ENCODE results near the gene STOML3. TPM values are rescaled to one million over a fixed set of nuclear protein-coding genes. Genes with fewer than 3 reads are reported as not detected.

STOML3 gene
- total and polyA plus RNA-seq, 2 of the 4 experiments (the other 2 are of a cell fraction) = not detected

- H3K27me3 ChIP-seq (ENCODE audit: control insufficient read depth, insufficient read depth, low read length) = no peaks in the 10 kb centered on the region
- H2AFZ ChIP-seq (replicated peaks; ENCODE audit: low read length, poor library complexity) = no peak overlapping the region
- no peak overlapping the region for H3K9ac ChIP-seq (ENCODE audit: low read depth, low read length)
- peaks cover 2% of the 10 kb centered on the region; the same call in 1 of the 2 replicates for H3K9me3 ChIP-seq (ENCODE audit: control insufficient read depth, insufficient read depth, low read length)
- no peak overlapping the region for H3K23ac ChIP-seq (ENCODE audit: low read depth, low read length)
- H2BK15ac ChIP-seq (ENCODE audit: low read depth, low read length) = no peak overlapping the region
- H3K56ac ChIP-seq (ENCODE audit: extremely low read depth, insufficient read depth, low read length) = no peak overlapping the region
- TF ChIP-seq MAFK (IDR thresholded peaks at IDR 0.05; ENCODE audit: low read depth, low read length) (peak; percentile 38), CHD1 (IDR thresholded peaks at IDR 0.05; ENCODE audit: low read depth, low read length) (no peak)
- ChIA-PET POLR2A (ENCODE audit: unreplicated experiment) (no interaction called here), CTCF (interaction anchor here (0.7 kb wide), 1 partner anchor 222 kb away, joined by 3 read pairs; no protein-coding TSS in a partner anchor)
- no peak overlapping the region for H4K5ac ChIP-seq (ENCODE audit: low read depth, low read length)
- H2AK9ac ChIP-seq (replicated peaks; ENCODE audit: low read depth, low read length, poor library complexity) = no peak overlapping the region
- H3K18ac ChIP-seq (ENCODE audit: low read depth, low read length) = no peak overlapping the region
- no peak overlapping the region for H2BK5ac ChIP-seq (ENCODE audit: low read depth, low read length, poor library complexity, severe bottlenecking)
- no peak overlapping the region for H3K14ac ChIP-seq (replicated peaks; ENCODE audit: low read depth, low read length)
- H3K4me2 ChIP-seq (ENCODE audit: low read depth, low read length) = no peak overlapping the region
- H3K36me3 ChIP-seq (ENCODE audit: control insufficient read depth, insufficient read depth, low read length) = no peaks in the 10 kb centered on the region
- BruUV-seq (replicated peaks) = no TSS peak
- no CpG with 5 or more reads among the region's 1 CpG for WGBS, 2 experiments (ENCODE audit: extremely low coverage in 2 of 2, insufficient read length in 1 of 2)
- H3K9me1 ChIP-seq (ENCODE audit: insufficient read depth, low read length) = no peaks in the 10 kb centered on the region
- no peak overlapping the region for H3K4me3 ChIP-seq (ENCODE audit: insufficient read depth, low read depth, low read length)
- no peak overlapping the region for H2BK120ac ChIP-seq (ENCODE audit: low read depth, low read length)
- no peaks in the 10 kb centered on the region for H3K79me1 ChIP-seq (ENCODE audit: low read depth in 1 of 2, low read length in 2 of 2)
- H3K4me1 ChIP-seq (ENCODE audit: control insufficient read depth, insufficient read depth, low read length) = no peaks in the 10 kb centered on the region
- intact Hi-C loops (cut with micrococcal nuclease) (no loop called here), dilution Hi-C loops (cut with HindIII; ENCODE audit: low sequenced_read_pairs, unreplicated experiment) (no loop called here), in situ Hi-C loops (cut with MboI; ENCODE audit: low sequenced_read_pairs) (no loop called here)
- no peak overlapping the region for H3K4ac ChIP-seq (ENCODE audit: low read depth, low read length)
- H3K27ac ChIP-seq (ENCODE audit: insufficient read depth, low read length) = no peak overlapping the region
- no peak overlapping the region for H2BK20ac ChIP-seq (ENCODE audit: low read depth, low read length)
- H4K8ac ChIP-seq (ENCODE audit: low read depth in 2 of 2, low read length in 2 of 2) = no peak overlapping the region
- no peak overlapping the region for H2AK5ac ChIP-seq (ENCODE audit: low read depth, low read length)
- DNase-seq (no peak), ATAC-seq (ENCODE audit: low read depth) (no peak)
- H4K91ac ChIP-seq (ENCODE audit: insufficient read depth, low read depth, low read length) = no peak overlapping the region
- H4K20me1 ChIP-seq (ENCODE audit: insufficient read depth, low read length) = no peaks in the 10 kb centered on the region
Measured at GRCh38 chr13:38922170-38922569, 68.5 kb downstream of the STOML3 start.

All from IMR-90 (cell line).